Transverse colon (tissue), 4 donors: ENCODE measurements around the gene MT4. TPM values are rescaled to one million over a fixed set of nuclear protein-coding genes. Genes with fewer than 3 reads are reported as not detected.

Source experiments
- DNase-seq: peaks from one replicate; pipeline ENCODE4 v3.0.0-alpha.2; 2019
- H3K27ac ChIP-seq, 4 donors: fragments of 200-600 bp; sonication (generic); 2 replicates each; pipeline ENCODE4 v1.5.1; 2016 to 2018; ENCODE audit warnings: inconsistent platforms in 4 of 4
- H3K27me3 ChIP-seq: fragments of 200-600 bp; sonication (generic); 2 replicates; pipeline ENCODE4 v1.5.1; 2017; ENCODE audit warnings: inconsistent platforms
- H3K36me3 ChIP-seq, 4 donors: fragments of 200-600 bp; sonication (generic); 2 replicates each; pipeline ENCODE4 v1.5.1; 2017 to 2019; ENCODE audit warnings: inconsistent platforms in 4 of 4
- H3K4me1 ChIP-seq, 4 donors: fragments of 200-600 bp; sonication (generic); 2 replicates each; pipeline ENCODE4 v1.5.1; 2017 to 2020; ENCODE audit warnings: inconsistent platforms in 4 of 4
- H3K4me3 ChIP-seq, 4 donors: fragments of 200-600 bp; sonication (generic); 1 replicate in 1 of 4; 2 replicates in 3 of 4; pipeline versions ENCODE4 v1.5.1 to v1.6.1; 2017 to 2019; ENCODE audit warnings: inconsistent platforms in 4 of 4
- H3K9me3 ChIP-seq, 2 donors: fragments of 200-600 bp; sonication (generic); 2 replicates each; pipeline ENCODE4 v1.5.1; 2017 to 2019; ENCODE audit warnings: inconsistent platforms in 2 of 2
- EP300 ChIP-seq: sonication (generic); formaldehyde crosslinking; IDR thresholded peaks from one replicate; pipeline ENCODE4 v1.6.1; 2017; ENCODE audit warnings: antibody characterized with exemption, low read depth
- POLR2A ChIP-seq: fragments of 450-650 bp; IDR thresholded peaks from one replicate; pipeline ENCODE4 v1.6.1; 2016; ENCODE audit warnings: antibody characterized with exemption, mild to moderate bottlenecking, moderate library complexity
- POLR2AphosphoS5 ChIP-seq, 3 donors: sonication (generic); formaldehyde crosslinking; IDR thresholded peaks; one replicate each; pipeline ENCODE4 v1.6.1; 2016; ENCODE audit warnings: antibody characterized with exemption in 3 of 3
- WGBS, 2 donors: methylation state at CpG; one replicate each; pipeline ENCODE4 v1.1.5; 2018; ENCODE audit warnings: low coverage in 1 of 2; 5-methylcytosine and 5-hydroxymethylcytosine counted together
- in situ Hi-C, 4 donors: fragments of 200-750 bp; cut with MboI; loops; one replicate each; pipeline versions ENCODE4 v1.15.0 to v1.15.1; 2017; ENCODE audit warnings: low sequenced_read_pairs in 3 of 4, low pct_ligation_motif_present in 1 of 4, low pct_unique_long_range_greater_than_20kb in 1 of 4
- intact Hi-C: fragments of 100-400 bp; cut with DNase I; formaldehyde crosslinking; loops from one replicate; pipeline ENCODE4 v1.15.1; 2023; ENCODE audit warnings: low total_unique reads
- total RNA-seq, 4 donors: library from RNA; depleted of rRNA; stranded (reverse); fragments of >200 nt; gene quantifications; one replicate each; pipeline ENCODE4 v1.1.0, GENCODE V29; 2016
- TF ChIP-seq, protein P1 (sequence below), 5 experiments: fragments of 200-600 bp in 3 of 5; fragments of 450-650 bp in 2 of 5; sonication (generic) in 3 of 5; IDR thresholded peaks; 1 replicate in 2 of 5; 2 replicates in 3 of 5; pipeline ENCODE4 v1.5.1; 2016 to 2017; ENCODE audit warnings: antibody characterized with exemption in 5 of 5, inconsistent platforms in 3 of 5, mild to moderate bottlenecking in 2 of 5, moderate library complexity in 1 of 5

The MT4 gene
- 10 to 100 TPM in 1 of 4 donors, not detected in 3; 95.4 TPM for total RNA-seq

GRCh38 chr16:56564793-56565477 lies at the start of gene MT4:
TSS of gene MT4 (plus strand) at chr16:56565073. CDS start at chr16:56565129, 56 bp downstream.
- Histone ChIP-seq H3K27me3 (no peaks in the 10 kb centered on the region), H3K36me3 (no peaks in the 10 kb centered on the region), H3K9me3 (no peaks in the 10 kb centered on the region), H3K4me3 (no peak within 1 kb of the TSS), H3K27ac (no peak within 1 kb of the TSS), H3K4me1 (no peaks in the 10 kb centered on the region)
- 81% methylated on average over 10 of the region's 12 CpGs; no CpG with 5 or more reads in 1 of the 2 donors for WGBS, 2 donors
- no peak for TF ChIP-seq EP300
- TF ChIP-seq POLR2A: no peak
- TF ChIP-seq POLR2AphosphoS5 (IDR thresholded peaks at IDR 0.05): no peak
- TF ChIP-seq, protein P1, sequence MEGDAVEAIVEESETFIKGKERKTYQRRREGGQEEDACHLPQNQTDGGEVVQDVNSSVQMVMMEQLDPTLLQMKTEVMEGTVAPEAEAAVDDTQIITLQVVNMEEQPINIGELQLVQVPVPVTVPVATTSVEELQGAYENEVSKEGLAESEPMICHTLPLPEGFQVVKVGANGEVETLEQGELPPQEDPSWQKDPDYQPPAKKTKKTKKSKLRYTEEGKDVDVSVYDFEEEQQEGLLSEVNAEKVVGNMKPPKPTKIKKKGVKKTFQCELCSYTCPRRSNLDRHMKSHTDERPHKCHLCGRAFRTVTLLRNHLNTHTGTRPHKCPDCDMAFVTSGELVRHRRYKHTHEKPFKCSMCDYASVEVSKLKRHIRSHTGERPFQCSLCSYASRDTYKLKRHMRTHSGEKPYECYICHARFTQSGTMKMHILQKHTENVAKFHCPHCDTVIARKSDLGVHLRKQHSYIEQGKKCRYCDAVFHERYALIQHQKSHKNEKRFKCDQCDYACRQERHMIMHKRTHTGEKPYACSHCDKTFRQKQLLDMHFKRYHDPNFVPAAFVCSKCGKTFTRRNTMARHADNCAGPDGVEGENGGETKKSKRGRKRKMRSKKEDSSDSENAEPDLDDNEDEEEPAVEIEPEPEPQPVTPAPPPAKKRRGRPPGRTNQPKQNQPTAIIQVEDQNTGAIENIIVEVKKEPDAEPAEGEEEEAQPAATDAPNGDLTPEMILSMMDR (IDR thresholded peaks at IDR 0.05): no peak
- DNase-seq: no peak
- in situ Hi-C loops (no loop called here), intact Hi-C loops (no loop called here)

DNA sequence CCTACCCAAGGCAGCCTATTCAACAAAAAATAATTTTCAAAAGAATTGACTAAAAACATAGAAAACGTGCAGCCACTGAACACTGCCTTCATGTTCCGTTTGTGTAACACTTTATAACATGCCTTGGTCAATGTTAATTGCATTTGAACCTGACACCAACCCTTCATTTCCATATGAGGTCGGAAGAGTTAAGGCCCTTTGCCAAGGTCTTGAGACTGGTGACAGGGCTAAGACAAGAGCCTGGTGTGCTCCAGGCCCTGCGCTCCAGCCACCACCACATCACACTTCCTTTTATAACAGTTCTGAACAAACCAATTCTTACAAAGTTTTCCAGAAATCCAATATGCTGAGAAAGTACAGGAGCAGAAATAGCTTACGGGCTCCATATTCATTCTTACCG lies 49.2 kb upstream of the MT4 start:
- TF ChIP-seq POLR2A: no peak
- no peak for TF ChIP-seq POLR2AphosphoS5 (IDR thresholded peaks at IDR 0.05)
- TF ChIP-seq EP300: no peak
- TF ChIP-seq, protein P1 (IDR thresholded peaks at IDR 0.05): no peak
- Histone ChIP-seq H3K27ac (no peak overlapping the region), H3K4me3 (no peak overlapping the region), H3K36me3 (no peaks in the 10 kb centered on the region), H3K4me1 (peaks cover 9 to 37% (median 14%) of the 10 kb centered on the region in 4 donors), H3K27me3 (no peaks in the 10 kb centered on the region), H3K9me3 (no peaks in the 10 kb centered on the region)
- 72 to 81% methylated on average over 3 to 6 of the region's 6 CpGs for WGBS, 2 donors
- in situ Hi-C loops (no loop called here), intact Hi-C loops (no loop called here)
- DNase-seq: no peak

DNA sequence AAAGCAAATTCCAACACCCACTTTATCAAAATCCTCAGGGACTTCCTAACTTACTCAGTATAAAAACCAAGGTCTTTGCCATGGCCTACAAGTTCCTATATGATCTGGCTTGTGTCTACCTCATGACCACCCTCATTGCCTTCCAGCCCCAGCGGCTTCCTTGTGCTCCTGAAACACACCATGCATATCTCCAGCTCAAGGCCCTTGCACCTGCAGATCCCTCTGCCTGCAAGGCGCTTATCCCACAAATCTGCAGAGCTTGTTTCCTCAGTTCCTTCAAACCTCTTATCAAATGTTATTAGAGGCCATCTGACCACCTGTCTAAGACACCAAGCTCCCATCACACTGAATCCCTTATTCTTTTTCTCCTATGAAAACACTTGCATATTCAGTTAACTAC lies 47.7 kb upstream of the MT4 start:
- WGBS, 2 donors: 96 to 100% methylated on average over 1 to 2 of the region's 2 CpGs

GRCh38 chr16:56518425-56518824 lies 46.4 kb upstream of the MT4 start:
- TF ChIP-seq, protein P1 (IDR thresholded peaks at IDR 0.05): no peak
- TF ChIP-seq EP300 (no peak), POLR2AphosphoS5 (IDR thresholded peaks at IDR 0.05) (no peak), POLR2A (no peak)
- no peak for DNase-seq
- in situ Hi-C loops: no loop called here
- H3K4me3 ChIP-seq: no peak overlapping the region
- 63 to 75% methylated on average over 7 of the region's 7 CpGs for WGBS, 2 donors
- H3K27me3 ChIP-seq: no peaks in the 10 kb centered on the region
- peaks cover 9 to 37% (median 15%) of the 10 kb centered on the region in 4 donors for H3K4me1 ChIP-seq
- no peaks in the 10 kb centered on the region for H3K9me3 ChIP-seq
- H3K27ac ChIP-seq: no peak overlapping the region
- intact Hi-C loops: no loop called here
- H3K36me3 ChIP-seq: no peaks in the 10 kb centered on the region

More for the DNA sequence above, 47.7 kb upstream of the MT4 start:
- Histone ChIP-seq H3K27me3 (no peaks in the 10 kb centered on the region), H3K4me1 (peaks cover 9 to 38% (median 15%) of the 10 kb centered on the region in 4 donors), H3K36me3 (no peaks in the 10 kb centered on the region), H3K4me3 (no peak overlapping the region), H3K9me3 (no peaks in the 10 kb centered on the region), H3K27ac (no peak overlapping the region)
- in situ Hi-C loops (no loop called here), intact Hi-C loops (no loop called here)
- no peak for TF ChIP-seq POLR2AphosphoS5 (IDR thresholded peaks at IDR 0.05)
- TF ChIP-seq, protein P1 (IDR thresholded peaks at IDR 0.05): no peak
- no peak for TF ChIP-seq EP300
- TF ChIP-seq POLR2A: no peak
- no peak for DNase-seq
